ENCODE data around the gene PFN3. TPM values are rescaled to one million over a fixed set of nuclear protein-coding genes. Genes with fewer than 3 reads are reported as not detected.

The PFN3 gene
- total and polyA plus RNA-seq, 4 donors = not detected

- ATAC-seq (ENCODE audit: insufficient read depth, low FRiP score) (no peak), DNase-seq (no peak)
- H3K27me3 ChIP-seq (ENCODE audit: control insufficient read depth in 3 of 3, insufficient read depth in 3 of 3, low read length in 2 of 3) = peaks cover 0 to 38% (median 35%) of the 10 kb centered on the region in 3 donors
- H3K9ac ChIP-seq (ENCODE audit: insufficient read depth in 1 of 2, low read length in 2 of 2) = no peak overlapping the region
- no peak for TF ChIP-seq CTCF (IDR thresholded peaks at IDR 0.05; ENCODE audit: control extremely low read depth, extremely low read depth)
- H3K27ac ChIP-seq (ENCODE audit: low read depth in 1 of 2, low read length in 1 of 2) = no peak overlapping the region
- H3K36me3 ChIP-seq (ENCODE audit: control insufficient read depth in 4 of 4, insufficient read depth in 4 of 4, low read length in 4 of 4) = no peaks in the 10 kb centered on the region
- peaks cover 0 to 36% (median 18%) of the 10 kb centered on the region in 5 donors for H3K4me1 ChIP-seq (ENCODE audit: control insufficient read depth in 5 of 5, insufficient read depth in 5 of 5, low read length in 5 of 5)
- H3K4me3 ChIP-seq = peak overlapping the region; percentile 26
- H3K9me3 ChIP-seq (ENCODE audit: control insufficient read depth in 4 of 4, insufficient read depth in 3 of 4, low read length in 3 of 4) = no peaks in the 10 kb centered on the region
- 36 to 38% methylated on average over 9 to 16 of the region's 16 CpGs for WGBS, 2 donors
These were observed 4.2 kb upstream of the PFN3 start for GRCh38 chr5:177404641-177405179.

- peak; percentile 88 for TF ChIP-seq CTCF (IDR thresholded peaks at IDR 0.05; ENCODE audit: control extremely low read depth, extremely low read depth)
- DNase-seq = peak; percentile 83 to 88 (median 87)
- peak overlapping the region; percentile 26 for H3K4me3 ChIP-seq
- no peaks in the 10 kb centered on the region for H3K36me3 ChIP-seq (ENCODE audit: control insufficient read depth in 4 of 4, insufficient read depth in 4 of 4, low read length in 4 of 4)
- H3K4me1 ChIP-seq (ENCODE audit: control insufficient read depth in 5 of 5, insufficient read depth in 5 of 5, low read length in 5 of 5) = peaks cover 0 to 36% (median 18%) of the 10 kb centered on the region in 5 donors
- H3K27me3 ChIP-seq (ENCODE audit: control insufficient read depth in 3 of 3, insufficient read depth in 3 of 3, low read length in 2 of 3) = peaks cover 0 to 45% (median 41%) of the 10 kb centered on the region in 3 donors
- H3K9me3 ChIP-seq (ENCODE audit: control insufficient read depth in 4 of 4, insufficient read depth in 3 of 4, low read length in 3 of 4) = peaks cover 0 to 2% (median 0%) of the 10 kb centered on the region in 4 donors
- ATAC-seq (ENCODE audit: insufficient read depth, low FRiP score) = peak; percentile 89
- no peak overlapping the region for H3K9ac ChIP-seq (ENCODE audit: insufficient read depth in 1 of 2, low read length in 2 of 2)
- H3K27ac ChIP-seq (ENCODE audit: low read depth in 1 of 2, low read length in 1 of 2) = no peak overlapping the region
- WGBS, 2 donors = 0 to 1% methylated on average over 61 to 93 of the region's 93 CpGs
These were observed 3.6 kb upstream of the PFN3 start for GRCh38 chr5:177403792-177404640.

DNA sequence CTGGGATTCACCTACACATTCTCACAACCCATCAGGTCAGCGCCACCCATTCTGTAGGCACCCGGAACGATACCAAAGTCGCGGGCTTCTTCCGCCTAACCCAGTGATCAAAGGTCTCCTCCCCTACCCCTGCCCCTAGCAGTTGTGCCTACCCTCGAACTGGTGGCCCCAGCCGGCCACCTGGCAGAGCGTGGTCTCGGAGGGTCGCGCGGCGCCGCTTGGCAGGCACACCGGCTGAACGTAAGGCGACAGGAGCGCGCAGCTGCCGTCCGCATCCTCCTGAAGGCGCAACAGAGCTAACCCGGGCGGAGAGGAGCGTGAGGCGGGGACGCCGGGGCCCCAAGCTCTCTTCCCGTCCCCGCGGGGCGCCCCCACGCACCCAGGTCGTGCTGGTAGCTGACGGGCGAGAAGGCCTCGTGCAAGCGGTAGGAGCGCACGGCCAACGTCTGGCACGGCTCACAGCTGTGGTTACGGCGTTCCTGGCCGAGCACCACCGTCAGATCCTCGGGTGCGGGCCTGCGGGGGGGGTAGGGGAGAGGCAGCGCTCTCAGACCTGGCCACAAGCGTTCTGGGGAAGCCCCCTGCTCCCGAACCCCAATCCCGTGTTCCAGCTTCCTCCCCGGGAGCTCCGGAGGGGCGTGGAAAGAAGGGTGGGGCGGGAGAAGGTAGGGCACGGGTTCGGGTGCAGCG lies 2.8 kb upstream of the PFN3 start:
- TF ChIP-seq CTCF (IDR thresholded peaks at IDR 0.05; ENCODE audit: control extremely low read depth, extremely low read depth) = no peak
- no peak for DNase-seq

More for the DNA sequence above, 2.8 kb upstream of the PFN3 start:
- H3K27me3 ChIP-seq (ENCODE audit: control insufficient read depth in 3 of 3, insufficient read depth in 3 of 3, low read length in 2 of 3) = peaks cover 0 to 52% (median 41%) of the 10 kb centered on the region in 3 donors
- no peak overlapping the region for H3K9ac ChIP-seq (ENCODE audit: insufficient read depth in 1 of 2, low read length in 2 of 2)
- no peaks in the 10 kb centered on the region for H3K36me3 ChIP-seq (ENCODE audit: control insufficient read depth in 4 of 4, insufficient read depth in 4 of 4, low read length in 4 of 4)
- H3K27ac ChIP-seq (ENCODE audit: low read depth in 1 of 2, low read length in 1 of 2) = no peak overlapping the region
- ATAC-seq (ENCODE audit: insufficient read depth, low FRiP score) = no peak
- 2% methylated on average over 53 to 61 of the region's 61 CpGs for WGBS, 2 donors
- no peak overlapping the region for H3K4me3 ChIP-seq
- peaks cover 0 to 2% (median 0%) of the 10 kb centered on the region in 4 donors for H3K9me3 ChIP-seq (ENCODE audit: control insufficient read depth in 4 of 4, insufficient read depth in 3 of 4, low read length in 3 of 4)
- peaks cover 0 to 36% (median 18%) of the 10 kb centered on the region in 5 donors for H3K4me1 ChIP-seq (ENCODE audit: control insufficient read depth in 5 of 5, insufficient read depth in 5 of 5, low read length in 5 of 5)

All from lung (tissue), 12 donors.